Activated T-helper 1 cell treated with Interleukin-2 at 50 U/mL for 16 hours (primary cell): ENCODE results near the gene TTN.

Source experiments
- DNase-seq: peaks from one replicate; pipeline ENCODE4 v3.0.0-alpha.2; 2020; ENCODE audit warnings: low read depth

Gene TTN

DNA sequence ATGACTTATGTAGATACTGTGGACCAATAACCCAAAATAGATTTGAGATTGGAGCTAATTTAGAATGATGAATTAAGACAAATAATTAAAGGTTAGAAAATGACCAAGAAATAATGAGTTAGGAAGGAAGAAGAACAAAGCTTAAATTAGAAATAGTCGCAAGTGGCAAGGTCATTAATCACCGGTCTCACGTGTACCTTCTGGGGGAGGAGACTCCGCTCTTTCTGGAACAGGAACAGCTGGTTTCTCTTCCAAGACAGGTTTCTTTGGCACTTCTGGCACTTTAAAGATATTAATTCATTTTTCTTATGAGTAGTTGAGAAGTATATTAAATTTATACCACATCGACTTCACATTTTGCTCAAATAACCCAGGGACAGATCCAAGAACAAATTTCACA is 156.7 kb downstream of the TTN start:
- DNase-seq: no peak

DNA sequence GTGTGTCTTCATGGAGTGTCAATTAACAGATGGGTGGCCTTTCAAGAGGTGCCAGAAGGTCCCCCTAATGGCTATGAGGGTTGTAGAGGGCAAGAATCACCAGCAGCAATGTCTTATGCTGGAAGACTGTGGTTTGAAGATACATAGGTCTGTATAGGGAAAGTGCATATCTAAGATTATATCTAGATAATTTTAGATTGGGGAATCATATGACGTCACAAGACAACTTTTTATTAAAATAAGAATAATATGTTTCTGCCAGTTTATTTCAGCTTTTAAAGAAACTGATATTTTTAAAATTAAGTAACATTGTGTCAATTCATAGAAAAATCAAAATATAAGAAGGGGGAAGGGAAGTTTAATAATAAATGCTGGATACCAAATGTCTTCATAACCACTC is 162.3 kb downstream of the TTN start:
- no peak for DNase-seq

DNA sequence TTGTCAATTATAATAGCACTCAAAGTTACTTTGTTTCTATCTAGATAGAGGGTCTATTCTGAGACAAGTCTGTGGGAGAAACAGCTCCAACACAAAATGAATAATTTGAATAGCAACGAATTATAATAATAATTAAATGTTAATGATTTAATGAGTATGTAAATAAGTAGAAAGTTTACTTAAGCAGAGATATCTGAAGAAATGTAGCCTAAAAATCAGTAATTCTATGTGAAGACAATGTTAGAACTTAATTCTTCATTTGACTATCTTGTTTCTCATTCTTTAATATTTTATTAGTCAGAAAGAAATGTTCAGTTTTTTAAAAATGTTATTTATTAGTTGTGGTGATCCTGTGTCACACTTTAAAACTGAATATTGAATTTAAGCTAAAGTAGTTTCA is 165.7 kb downstream of the TTN start:
- DNase-seq: no peak

DNA sequence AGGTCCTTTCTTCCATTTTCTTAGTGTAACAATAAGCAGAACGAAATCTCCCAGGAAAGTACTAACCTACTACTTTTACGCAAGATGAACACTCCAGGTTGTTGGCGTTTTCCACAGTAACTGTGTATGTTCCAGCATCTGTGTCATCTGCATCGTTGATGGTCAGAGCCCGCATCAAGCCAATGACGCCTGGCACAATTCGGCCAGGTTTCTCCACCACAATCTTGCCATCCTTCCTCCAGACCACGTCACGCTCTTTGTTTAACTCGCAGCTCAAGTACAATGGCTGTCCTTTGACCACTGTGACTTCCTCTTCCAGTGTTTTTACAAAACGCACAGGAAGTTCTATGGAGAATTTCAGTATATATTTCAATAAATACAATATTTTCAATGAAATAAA is 171.3 kb downstream of the TTN start:
- no peak for DNase-seq

DNA sequence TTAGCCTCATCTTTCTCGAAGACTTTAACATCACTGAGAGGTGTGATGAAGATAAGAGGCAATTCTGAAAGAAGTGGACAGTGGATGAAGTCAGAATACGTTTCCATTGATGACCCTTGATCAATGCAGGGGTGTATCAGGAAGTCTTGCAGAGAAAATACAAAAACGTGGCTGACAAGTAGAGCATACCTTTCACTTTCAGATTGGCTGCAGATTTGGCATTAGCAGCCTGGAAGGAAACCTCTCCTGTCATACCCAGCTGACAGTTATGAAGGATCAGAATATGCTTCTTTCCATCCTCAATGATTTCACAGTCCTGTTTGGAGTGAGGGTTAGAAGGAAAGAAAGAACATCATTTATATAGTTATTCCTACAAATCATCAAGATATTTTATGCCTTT is 174.5 kb downstream of the TTN start:
- DNase-seq: no peak

DNA sequence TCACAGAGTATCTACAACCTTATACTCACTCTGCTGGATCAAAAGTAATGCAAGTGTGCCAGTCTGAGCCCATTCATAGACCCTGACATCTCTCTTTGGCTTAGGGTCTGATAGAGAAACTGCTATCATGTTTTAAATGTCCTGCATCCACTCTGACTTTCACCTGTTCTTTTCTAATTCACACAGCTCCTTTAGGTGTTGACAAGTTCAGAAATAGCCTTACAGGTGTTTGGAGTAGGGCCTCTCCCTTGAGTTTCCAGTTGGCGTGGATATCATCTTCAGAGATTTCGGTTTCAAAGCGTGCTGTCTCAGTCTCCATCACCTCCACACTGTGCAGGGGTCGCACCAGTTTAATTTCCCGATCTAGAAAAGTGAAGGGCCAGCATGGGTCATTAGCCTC is 176.6 kb downstream of the TTN start:
- DNase-seq: no peak

DNA sequence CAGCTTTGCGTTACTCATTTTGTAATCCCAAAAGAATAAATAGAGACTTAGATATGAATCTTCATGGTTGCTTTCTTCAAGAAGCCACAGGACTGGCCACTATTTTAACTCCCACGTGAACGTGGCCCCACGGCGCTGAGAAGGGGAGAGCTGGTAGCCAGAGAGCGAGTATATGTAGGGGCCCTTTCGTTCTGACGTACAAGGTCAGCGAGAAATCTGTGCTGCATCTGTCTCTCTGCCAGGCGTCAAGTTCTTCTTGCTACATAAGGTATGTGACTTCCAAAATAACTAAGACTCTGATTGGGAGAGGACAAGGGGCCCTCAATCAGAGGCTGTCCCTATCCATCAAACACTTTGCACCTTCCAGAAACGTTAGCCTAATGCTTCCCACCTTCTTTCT is 177.8 kb downstream of the TTN start:
- no peak for DNase-seq

DNA sequence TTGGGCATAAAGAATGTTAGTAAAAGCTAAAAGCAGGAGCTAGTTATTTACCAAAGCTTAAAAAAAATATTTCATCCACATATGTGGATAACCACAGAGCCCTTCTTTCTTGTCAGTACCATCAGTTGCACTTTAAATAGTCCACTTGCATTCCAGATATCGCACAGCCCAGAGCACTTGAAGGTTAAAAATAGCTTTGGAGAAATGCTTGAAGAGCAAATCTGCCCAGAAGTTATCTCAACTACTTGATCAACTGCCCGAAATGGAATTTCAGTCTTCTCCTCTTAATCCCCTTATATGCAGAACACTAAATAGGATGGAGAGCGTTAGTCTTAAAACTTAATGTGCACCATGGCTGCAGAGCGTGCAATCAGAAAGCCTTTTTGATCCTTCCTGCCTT is 178.6 kb downstream of the TTN start:
- no peak for DNase-seq

DNA sequence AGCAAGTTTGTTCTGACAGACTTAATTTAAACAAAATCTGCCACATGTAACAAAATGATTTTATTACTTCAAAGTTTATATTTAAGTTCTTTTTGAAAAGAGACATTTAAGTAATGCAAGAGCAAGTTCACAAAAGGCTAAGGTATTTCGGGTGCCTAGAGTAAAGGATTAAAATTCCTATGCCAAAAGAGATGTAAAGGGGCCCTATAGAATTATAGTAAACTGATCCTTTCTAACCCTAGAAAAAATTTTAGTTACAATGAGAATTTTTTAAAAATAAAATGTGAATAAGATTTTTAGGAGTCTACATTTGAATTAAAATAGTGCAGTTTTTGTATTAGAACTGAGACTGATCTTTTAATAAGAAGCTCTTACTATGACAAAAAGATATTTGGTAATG is 179.8 kb downstream of the TTN start:
- no peak for DNase-seq

DNA sequence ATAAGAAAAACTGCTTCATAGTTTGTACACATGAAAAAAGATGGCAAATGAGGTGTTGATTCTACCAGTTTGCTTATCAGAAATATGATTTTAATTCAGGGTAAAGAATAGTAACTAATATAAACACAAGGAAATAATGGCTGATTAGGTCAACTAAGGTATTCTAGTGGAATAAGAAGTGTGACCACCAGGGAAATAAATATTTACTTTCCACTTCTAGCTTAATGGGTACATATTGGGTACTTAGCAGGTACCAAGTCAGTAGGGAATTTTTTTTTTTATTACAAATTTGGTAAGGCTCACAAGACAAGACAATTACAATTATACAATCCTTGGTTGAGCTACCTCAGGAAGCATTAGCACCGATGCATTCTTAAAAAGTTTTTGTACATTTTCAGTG is 191.3 kb downstream of the TTN start:
- no peak for DNase-seq

DNA sequence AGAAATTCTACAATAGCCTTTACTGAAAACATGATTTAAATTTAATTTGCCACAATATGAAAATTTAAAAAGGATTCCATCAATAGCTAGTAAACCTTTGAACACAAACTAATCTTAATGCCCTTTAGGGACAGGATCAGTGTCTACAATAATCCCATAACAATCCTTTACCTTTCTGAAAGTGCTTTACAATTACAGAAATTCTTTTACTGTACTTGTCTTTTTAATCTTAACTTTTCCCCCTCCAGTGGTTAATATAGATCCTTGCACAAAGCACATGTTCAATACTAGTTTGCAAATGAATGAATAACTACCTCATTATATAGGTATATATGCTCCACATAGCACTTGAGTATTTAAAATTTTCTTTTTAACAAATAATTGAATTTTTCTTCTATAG is 204.3 kb downstream of the TTN start:
- no peak for DNase-seq

DNA sequence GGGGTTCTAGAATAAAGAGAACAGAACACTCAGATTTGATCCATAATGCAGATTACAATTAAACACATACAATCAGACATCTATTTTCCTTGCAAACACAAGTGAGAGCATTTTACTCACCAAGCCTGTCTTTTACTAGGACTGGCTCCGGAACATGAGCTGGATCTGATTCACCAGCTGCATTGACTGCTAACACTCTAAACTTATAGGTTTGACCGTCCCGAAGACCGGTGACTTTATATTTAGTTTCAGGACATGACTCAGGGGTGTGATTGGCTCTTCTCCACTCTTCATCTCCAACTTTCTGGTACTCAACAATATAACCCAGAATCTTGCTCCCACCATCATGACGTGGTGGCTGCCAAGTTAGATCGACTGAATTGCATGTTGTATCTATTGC is 214.6 kb downstream of the TTN start:
- DNase-seq: no peak

DNA sequence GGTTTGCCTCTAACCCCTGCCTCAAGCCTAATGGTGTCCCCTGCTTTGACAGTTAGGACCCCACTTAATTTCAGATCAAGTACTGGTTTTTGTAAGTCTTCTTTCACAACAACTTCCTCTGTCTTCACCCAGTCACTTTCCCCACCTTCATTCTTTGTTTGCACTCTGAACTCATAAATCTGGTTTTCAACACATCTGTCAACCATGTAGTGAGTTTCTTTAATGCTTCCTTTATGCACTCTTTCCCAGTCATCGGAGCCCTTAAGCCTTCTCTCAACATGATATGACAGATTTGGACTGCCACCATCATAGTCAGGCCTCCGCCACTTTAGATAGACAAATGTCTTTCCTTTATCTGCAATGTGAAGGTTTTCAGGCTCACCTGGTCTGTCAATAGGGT is 217.9 kb downstream of the TTN start:
- no peak for DNase-seq

DNA sequence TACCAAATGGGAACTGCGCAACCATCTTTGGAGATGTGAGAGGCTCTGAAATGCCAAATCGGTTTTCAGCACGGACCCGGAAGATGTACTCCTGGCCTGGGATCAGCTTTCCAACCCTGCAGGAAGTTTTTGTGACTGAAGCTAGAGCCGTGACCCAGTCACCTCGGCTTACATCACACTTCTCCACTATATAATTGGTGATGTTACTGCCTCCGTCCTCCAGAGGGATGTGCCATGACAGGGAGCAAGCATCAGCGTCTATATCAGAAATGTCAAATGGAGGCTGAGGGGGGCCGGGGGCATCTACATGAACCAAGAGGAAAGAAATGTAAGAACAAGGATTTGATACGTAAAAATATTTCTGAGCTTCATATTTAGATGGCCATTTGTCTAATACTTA is 222.6 kb downstream of the TTN start:
- no peak for DNase-seq

DNA sequence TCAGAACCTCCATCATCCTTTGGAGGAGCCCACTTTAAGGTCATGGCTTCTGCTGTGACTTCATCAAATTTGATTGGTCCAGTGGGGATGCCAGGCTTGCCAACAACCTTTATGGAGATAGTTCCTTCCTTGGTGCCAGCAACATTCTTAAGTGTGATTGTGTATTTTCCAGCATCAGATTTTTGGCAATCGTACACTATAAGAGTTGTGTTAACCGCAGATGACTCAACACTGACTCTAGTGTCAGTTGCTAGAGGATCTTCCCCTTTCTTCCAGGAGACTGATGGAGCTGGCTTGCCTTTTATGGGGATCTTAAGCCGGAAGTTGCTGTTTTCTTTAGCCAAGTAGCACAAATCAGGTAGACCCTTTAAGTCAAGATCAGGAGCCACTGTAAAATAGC is 228.2 kb downstream of the TTN start:
- no peak for DNase-seq

DNA sequence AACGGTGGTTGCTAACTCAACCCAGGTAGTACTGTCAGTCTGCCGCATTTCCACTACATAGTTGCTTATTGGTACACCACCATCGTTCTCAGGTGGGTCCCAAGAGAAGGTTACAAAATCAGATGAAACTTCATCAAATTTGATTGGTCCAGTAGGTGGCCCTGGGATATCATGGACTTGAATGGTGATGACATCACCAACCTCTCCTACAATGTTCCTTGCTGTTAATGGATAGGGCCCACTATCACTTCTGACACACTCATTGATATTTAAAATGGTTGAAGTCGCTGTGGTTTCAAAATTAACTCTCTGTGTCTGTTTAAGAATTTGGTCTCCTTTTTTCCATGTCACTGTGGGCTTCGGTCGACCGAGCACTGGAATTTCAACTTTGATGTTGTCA is 232.4 kb downstream of the TTN start:
- DNase-seq: no peak

DNA sequence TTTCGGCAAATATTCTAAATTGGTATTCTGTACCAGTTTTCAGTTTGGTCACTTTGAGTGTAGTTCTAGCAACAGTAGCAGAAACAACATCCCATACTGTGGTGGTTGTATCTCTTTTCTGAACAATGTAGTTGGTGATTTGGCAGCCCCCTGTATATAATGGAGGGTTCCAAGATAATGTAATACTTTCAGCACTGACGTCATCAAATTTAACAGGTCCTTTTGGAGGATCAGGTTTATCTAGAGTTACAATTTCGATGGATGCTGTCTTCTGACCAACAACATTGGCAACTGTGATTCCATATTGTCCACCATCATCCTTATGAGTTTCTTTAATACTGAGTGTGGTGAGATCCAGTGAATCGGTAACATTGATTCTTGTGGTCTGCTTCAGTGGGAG is 239.0 kb downstream of the TTN start:
- no peak for DNase-seq

DNA sequence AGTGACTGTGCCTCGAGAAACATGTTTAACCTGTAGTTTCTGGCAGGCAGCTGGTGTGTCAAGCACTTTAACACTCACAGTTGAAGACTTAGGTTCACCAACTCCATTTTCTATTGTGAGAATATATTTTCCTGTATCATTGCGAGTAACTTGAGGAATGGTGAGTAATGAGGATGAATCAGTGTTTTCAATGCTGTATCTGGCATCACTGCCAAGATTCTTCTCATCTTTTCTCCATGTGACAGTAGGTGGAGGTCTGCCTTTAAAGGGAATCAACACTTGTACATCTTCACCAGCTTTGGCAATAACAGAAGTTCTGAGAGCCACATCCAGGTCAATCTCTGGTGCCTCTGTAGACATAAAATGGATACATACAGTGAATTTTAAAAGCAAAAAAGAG is 254.2 kb downstream of the TTN start:
- no peak for DNase-seq

DNA sequence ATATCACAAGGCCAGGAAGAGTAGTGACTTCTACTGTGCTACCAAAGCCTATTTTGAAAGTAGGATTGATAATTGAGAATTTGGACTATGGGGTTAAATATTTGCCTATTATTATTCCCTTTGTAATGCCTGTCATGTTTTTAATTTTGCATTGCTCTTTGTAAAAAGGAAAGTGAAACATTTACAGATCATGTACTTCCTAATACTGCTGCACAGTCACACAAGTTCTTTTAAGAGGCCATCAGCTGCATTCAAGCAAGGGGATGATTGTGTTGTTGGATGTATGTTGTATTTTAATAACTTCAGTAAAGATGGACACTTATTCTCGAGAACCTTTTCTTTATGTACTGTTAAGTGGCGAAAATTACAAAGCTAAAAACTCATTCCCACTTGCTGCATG is 256.9 kb downstream of the TTN start:
- no peak for DNase-seq

DNA sequence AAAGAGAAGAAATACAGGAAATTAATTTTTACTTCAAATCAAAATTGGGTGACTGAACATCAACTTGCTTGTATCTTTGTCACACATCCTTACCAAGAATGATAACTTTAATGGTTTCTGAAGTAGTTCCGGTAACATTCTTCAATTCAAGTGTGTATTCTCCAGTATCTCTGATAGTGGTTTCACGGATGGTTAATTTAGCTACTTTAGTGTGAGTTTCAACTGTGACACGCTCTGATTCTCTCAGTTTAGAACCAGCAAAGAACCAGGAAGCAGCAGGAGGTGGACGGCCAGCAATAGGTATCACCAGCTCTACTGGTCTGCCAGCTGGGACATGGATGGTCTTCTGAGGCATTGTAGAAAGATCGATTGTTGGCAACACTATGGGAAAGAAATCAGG is 264.7 kb downstream of the TTN start:
- DNase-seq: no peak

DNA sequence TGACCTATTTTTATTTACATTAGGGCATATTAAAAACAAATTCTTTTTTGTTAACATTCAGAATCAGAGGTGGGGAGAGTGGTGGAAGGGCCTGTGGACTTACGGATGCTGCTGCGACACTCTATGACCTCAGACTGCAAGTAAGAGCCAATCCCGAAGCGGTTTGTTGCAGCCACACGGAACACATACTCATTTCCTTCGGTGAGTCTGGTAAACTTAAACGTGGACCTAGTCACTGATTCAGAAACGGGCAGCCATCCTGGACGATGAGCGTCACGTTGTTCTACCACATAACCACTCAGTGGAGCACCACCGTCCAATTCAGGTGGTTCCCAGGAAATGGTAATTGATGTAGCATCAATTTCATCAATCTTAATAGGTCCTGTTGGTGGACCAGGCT is 265.1 kb downstream of the TTN start:
- DNase-seq: no peak

DNA sequence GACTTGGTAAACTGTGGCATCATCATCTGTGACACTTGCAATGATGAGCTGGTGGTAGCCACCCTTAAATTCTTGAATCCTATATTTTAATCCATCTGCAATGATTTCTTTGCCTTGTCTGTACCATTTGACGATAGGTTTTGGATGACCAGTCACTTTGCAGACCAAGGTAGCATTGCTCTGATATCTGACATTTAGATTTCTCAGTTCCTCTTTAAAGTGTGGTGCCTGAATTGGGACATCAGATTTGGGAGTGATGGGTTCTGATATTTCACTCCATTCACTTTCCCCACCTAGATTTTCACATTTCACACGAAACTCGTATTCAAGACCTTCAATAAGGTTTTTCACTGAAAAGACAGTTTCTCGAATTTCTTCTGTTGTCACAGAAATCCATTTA is 271.2 kb downstream of the TTN start:
- no peak for DNase-seq

DNA sequence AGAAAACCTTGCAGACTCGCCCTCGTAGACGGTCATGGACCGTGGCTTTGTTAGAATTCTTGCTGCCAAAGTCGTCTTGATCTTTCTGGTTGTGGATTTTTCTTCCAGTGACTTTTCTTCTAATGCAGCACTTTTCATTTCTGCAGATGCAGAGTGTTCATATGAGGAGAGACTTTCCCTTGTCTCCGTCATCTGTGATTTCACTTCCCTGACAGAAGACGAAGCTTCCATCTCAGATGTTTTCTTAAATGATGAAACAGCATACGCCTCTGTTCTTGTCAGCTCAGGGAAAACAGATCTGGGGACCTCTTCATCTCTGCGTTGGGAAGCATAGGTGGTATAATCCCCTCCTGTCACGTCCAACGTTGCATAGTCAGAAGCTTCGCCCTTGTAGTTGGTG is 276.1 kb downstream of the TTN start:
- no peak for DNase-seq

DNA sequence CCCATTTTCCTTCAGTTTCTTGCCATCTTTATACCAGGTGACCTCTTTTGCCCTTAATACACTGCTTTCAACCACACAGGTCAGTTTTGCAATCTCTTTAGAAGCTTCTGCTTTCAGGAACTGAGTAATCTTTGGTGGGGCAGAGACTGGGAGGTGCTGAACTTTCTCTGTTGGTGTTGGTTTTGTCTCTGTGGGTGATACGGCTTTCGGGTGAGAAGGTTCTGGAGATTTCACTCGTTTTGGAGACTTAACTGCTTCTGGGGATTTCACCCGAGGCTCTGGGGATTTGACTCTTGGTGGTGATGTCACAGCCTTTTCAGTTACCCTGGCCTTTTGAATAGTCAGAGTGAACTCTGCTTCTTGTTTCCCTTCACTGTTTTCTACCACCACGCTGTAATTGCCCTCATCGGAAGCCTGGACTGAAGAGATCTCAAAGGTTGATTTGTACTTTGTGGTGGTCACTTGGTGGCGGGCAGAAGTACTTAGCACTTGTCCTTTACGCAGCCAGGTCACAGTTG is 276.5 kb downstream of the TTN start:
- DNase-seq: no peak

DNA sequence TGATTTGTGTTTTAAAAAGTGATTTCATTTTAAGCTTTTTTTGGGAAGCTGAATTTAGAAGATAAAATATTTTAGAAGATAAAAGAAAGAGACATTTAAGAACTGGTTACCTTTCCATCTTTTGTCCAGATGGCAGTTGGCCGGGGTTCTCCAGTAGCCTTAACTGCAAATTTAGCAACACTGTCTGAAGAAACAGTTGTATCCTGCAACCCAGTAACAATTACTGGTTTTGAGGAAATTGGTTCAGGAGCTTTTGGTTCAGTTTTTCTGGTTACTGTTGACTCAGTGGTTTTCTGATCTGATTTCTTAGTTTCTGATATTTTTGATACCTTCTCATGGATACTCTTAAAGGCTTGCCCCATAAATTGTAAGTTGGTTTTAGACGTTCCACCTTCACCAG is 277.1 kb downstream of the TTN start:
- no peak for DNase-seq
